B cell (primary cell): Measurements from ENCODE around the gene IMMP2L.

Experiments
- EZH2 ChIP-seq: IDR thresholded peaks from 2 replicates; pipeline ENCODE4 v1.6.1; 2012; ENCODE audit warnings: borderline replicate concordance, low read depth, mild to moderate bottlenecking, moderate library complexity, low read length; ENCODE audit not compliant: insufficient read depth, poor library complexity, severe bottlenecking
- TF ChIP-seq, protein P1 (sequence below): fragments of 200-600 bp; IDR thresholded peaks from one replicate; pipeline ENCODE4 v1.8.0; 2022; ENCODE audit warnings: antibody characterized with exemption, mild to moderate bottlenecking

DNA sequence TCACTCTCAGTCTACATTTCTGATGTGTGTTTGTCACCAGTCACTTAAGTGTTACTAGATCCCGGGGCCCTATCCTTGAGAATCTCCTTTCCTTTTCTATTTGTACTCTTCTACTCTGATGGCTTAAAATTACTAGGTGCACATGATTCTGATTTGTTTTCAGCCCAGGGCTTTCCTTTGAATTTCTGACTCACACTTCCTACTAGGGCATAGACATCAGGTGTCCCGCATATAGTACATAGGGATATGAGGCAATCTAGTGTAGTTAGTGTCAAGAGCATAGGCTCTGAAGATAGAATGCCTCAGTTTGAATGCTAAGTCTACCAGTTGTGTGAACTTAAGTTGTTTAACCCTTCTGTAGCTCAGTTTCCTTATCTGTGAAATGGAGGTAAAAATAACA is 520.7 kb downstream of the IMMP2L start:
- TF ChIP-seq, protein P1, sequence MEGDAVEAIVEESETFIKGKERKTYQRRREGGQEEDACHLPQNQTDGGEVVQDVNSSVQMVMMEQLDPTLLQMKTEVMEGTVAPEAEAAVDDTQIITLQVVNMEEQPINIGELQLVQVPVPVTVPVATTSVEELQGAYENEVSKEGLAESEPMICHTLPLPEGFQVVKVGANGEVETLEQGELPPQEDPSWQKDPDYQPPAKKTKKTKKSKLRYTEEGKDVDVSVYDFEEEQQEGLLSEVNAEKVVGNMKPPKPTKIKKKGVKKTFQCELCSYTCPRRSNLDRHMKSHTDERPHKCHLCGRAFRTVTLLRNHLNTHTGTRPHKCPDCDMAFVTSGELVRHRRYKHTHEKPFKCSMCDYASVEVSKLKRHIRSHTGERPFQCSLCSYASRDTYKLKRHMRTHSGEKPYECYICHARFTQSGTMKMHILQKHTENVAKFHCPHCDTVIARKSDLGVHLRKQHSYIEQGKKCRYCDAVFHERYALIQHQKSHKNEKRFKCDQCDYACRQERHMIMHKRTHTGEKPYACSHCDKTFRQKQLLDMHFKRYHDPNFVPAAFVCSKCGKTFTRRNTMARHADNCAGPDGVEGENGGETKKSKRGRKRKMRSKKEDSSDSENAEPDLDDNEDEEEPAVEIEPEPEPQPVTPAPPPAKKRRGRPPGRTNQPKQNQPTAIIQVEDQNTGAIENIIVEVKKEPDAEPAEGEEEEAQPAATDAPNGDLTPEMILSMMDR, result no peak
- no peak for TF ChIP-seq EZH2
